22Rv1 (cell line): ENCODE measurements around the gene ENPP3.

Source experiments
- H3K27ac ChIP-seq: fragments of 450-650 bp; 2 replicates; pipeline ENCODE4 v1.5.1; 2017
- CTCF ChIP-seq: fragments of 450-650 bp; IDR thresholded peaks from 2 replicates; pipeline ENCODE4 v1.5.1; 2017; ENCODE audit warnings: mild to moderate bottlenecking
- ZFX ChIP-seq: fragments of 450-650 bp; IDR thresholded peaks from 2 replicates; pipeline ENCODE4 v1.6.1; 2017; ENCODE audit warnings: antibody characterized with exemption, borderline replicate concordance

The ENPP3 gene

GRCh38 chr6:131642987-131643611, 6.0 kb downstream of the ENPP3 start:
- TF ChIP-seq ZFX (no peak), CTCF (no peak)
- H3K27ac ChIP-seq = no peak overlapping the region

- TF ChIP-seq ZFX = no peak
- TF ChIP-seq CTCF = no peak
- H3K27ac ChIP-seq = no peak overlapping the region
Observed at GRCh38 chr6:131643855-131644460, 6.9 kb downstream of the ENPP3 start.

GRCh38 chr6:131644921-131645320, 7.8 kb downstream of the ENPP3 start:
- H3K27ac ChIP-seq = no peak overlapping the region
- no peak for TF ChIP-seq ZFX
- TF ChIP-seq CTCF = no peak

- TF ChIP-seq CTCF = no peak
- no peak for TF ChIP-seq ZFX
- no peak overlapping the region for H3K27ac ChIP-seq
Observed at GRCh38 chr6:131645846-131646245, 8.7 kb downstream of the ENPP3 start.

- H3K27ac ChIP-seq = no peak overlapping the region
- TF ChIP-seq CTCF (no peak), ZFX (no peak)
Observed at GRCh38 chr6:131646249-131646670, 9.2 kb downstream of the ENPP3 start.

- TF ChIP-seq CTCF = no peak
- TF ChIP-seq ZFX = no peak
- H3K27ac ChIP-seq = peak overlapping the region; percentile 84
Observed at GRCh38 chr6:131651782-131652181, 14.7 kb downstream of the ENPP3 start.

GRCh38 chr6:131652472-131652871, 15.4 kb downstream of the ENPP3 start:
- H3K27ac ChIP-seq = peak overlapping the region; percentile 84
- TF ChIP-seq ZFX = no peak
- no peak for TF ChIP-seq CTCF
